NCI-H2029 (cell line): Measurements from ENCODE around the gene RNF130.

Experiments used
- DNase-seq: peaks from one replicate; lab custom pipeline; 2025; lab: John Stamatoyannopoulos, UW

Gene RNF130

GRCh38 chr5:180085837-180086236 lies 14.3 kb upstream of the RNF130 start:
- DNase-seq: no peak

DNA sequence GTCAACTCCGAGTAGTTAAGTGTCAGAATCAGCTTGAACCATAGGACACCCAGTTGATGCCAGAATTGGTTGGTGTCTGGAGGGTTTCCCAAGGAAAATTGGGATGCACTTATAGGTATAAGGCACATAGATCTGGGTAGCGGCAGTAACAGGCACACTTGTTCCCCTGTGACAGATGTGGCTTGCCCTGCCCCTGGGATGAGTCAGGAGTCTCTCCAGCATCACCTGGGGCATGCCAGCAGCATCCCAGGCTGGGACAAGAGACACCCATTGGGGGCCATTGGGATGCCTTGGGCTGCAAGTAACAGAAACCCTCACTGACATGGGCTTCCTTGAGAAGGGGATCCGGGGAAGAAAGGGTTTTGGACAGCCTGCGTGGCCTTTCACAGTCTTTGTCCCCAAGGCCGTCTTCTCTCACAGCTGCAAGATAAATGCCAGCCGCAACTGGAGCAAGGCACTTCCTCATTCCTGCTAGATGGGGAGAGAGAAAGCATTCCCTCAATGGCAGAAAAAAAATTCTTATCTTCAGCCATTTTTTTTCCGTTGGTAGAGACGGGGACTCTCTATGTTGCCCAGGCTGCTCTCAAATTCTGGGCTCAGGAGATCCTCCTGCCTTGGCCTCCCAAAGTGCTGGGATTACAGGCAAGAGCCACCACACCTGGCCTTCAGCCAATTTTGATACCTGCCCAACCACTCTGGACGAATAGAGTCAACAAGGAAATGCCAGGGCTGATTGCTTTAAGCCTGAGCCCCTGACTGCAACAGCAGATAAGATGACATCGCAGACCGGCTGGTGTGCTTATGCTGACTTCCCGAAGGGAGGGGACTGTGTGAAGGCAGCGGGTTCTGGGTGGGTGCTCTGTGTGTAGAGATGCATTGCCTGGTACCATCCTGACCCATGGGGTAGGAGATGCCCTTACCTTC lies 13.3 kb upstream of the RNF130 start:
- peak; percentile 96 for DNase-seq

GRCh38 chr5:180083529-180084060 lies 12.0 kb upstream of the RNF130 start:
- DNase-seq: no peak

DNA sequence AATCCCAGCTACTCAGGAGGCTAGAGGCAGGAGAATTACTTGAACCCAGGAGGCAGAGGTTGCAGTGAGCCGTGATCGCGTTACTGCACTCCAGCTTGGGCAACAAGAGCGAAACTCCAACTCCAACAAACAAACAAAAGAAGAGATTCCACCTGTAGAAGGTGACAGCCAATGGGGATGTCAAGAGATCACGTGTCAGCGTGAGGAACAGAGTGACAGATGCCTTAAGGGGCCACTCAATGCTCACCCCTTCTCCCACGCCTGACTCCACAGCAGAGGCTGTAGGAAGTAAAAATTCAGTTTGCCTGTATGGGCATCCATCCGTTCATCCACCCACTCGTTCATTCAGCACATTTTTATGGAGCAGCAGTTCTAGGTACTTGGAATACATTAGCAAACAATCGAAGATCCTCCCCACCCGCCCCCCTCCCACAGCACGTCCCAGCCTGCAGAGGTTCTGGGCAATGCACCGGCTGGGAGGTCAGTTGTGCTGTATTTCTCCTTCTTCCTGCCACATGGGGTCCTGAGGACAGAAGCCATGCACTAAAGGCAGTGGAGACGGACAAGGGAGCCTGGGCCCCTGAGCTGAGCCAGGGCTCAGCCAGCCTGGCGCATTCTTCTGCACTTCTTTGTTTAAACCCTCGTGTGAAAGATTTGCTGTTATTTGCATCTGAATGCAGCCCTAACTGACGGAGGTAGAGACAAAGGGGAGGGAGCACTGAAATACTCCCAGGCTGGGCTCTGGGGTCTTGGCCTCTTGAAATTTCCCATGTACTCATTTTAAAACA lies 11.3 kb upstream of the RNF130 start:
- DNase-seq: no peak

GRCh38 chr5:180081481-180081880 lies 9.9 kb upstream of the RNF130 start:
- no peak for DNase-seq

DNA sequence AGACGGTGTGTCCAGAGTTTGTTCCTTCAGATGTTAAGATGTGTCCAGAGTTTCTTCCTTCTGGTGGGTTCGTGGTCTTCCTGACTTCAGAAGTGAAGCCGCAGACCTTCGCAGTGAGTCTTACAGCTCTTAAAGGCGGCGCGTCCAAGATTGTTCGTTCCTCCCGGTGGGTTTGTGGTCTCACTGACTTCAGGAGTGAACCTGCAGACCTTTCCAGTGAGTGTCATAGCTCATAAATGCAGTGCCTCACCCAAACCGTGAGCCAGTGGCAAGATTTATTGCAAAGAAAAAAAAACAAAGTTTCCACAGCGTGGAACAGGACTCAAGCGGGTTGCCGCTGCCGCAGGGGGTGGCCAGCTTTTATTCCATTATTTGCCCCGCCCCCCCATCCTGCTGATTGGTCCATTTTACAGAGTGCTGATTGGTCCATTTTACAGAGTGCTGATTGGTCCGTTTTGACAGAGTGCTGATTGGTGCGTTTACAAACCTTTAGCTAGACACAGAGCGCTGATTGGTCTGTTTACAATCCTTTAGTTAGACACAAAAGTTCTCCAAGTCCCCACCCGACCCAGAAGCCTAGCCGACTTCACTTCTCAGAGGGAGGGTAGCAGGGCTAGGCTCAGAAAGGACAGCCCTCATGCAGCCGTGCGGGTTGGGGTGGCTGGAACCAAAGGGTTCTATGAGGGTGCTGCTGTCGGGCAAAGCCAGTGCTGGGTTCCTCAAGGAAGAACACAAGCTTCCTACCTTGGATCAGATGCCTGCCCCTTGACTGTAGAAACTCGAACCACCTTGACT lies 9.1 kb upstream of the RNF130 start:
- no peak for DNase-seq

GRCh38 chr5:180079702-180080466 lies 8.3 kb upstream of the RNF130 start:
- no peak for DNase-seq

GRCh38 chr5:180078348-180078747 lies 6.8 kb upstream of the RNF130 start:
- DNase-seq: no peak

DNA sequence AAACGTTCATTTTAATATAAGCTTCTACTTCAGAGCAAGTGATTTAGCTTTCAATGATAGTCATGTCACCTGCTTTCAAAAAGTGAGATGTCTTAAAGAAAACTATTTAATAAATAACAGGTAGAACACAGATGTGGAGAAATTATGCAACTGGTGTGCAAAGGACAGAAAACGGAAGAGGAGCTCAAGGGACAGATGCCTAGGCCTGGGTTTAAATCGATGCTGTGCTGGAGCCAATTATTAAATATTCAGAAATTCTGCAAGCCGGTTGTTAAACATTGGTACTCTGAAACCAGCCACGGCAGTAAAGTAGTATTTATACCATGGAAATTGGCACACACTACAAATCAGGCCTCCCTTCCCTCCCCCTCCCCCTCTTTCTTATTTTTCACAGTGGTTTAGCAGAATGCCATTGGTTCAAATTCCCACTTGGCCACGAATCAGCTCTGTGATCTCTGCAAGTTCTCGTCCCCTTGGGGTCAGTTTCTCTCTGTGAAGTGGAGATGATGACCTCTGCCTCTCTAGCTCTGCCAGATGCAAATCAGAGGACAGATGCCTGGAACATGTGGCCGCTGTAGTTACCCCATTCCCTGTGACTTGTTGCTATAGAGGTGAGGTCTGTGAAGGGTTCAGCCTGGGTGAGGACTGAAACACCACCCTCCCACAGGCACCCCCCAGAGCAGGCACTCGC lies 6.2 kb upstream of the RNF130 start:
- no peak for DNase-seq

DNA sequence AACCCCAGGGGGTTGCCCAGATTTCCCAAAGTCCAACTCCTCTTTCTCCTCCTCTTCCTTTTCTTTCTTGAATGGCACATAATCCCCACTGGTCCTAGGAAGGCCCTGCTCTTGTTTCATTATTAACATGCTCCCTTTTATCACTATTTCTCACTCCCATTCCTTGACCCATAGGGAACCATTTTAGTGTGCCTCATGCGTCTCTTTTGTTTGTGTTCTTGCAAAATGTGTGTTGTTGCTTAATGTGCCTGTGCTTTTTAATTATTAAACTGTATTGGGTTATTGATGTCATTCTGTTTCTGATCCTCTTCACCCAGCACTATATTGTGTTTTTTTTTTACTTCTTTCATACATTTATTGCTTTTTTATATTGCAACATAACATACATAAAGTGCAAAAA lies 4.1 kb upstream of the RNF130 start:
- DNase-seq: no peak

- DNase-seq: peak; percentile 13
These were observed 2.9 kb upstream of the RNF130 start for GRCh38 chr5:180074462-180074861.

DNA sequence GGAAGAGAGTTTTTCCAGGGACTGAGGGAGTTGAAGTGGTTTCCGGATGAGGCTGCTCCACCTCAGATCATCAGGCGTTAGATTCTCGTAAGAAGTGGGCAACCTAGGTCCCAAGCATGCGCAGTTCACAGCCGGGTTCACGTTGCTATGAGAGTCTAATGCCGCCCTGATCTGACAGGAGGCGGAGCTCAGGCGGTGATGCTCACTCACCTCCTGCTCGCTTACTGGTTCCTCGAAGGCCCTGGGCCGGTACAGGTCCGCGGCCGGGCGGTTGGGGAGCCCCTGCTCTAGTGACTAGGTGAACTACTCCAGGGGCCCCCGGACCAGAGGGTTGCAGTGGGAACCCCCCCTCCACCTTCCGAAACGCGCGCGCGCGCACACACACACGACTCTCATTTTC lies 997 bp upstream of the RNF130 start:
- DNase-seq: no peak

DNA sequence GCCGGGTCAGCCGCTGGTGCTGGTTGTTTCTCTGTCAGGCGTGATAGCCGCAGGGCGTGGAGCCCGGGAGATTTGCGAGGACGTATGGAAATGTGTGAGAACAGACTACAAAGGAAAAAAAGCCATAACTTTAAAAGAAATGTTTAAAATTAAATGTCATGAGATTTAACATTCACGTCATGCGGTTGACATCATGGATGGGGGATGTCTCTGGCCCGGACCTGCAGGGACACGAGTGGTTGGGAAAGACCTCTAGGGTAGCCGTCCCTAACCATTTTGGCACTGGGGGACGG lies 643 bp upstream of the RNF130 start:
- DNase-seq: no peak

GRCh38 chr5:180070756-180071530 lies 616 bp downstream of the RNF130 start:
- peak; percentile 50 for DNase-seq

DNA sequence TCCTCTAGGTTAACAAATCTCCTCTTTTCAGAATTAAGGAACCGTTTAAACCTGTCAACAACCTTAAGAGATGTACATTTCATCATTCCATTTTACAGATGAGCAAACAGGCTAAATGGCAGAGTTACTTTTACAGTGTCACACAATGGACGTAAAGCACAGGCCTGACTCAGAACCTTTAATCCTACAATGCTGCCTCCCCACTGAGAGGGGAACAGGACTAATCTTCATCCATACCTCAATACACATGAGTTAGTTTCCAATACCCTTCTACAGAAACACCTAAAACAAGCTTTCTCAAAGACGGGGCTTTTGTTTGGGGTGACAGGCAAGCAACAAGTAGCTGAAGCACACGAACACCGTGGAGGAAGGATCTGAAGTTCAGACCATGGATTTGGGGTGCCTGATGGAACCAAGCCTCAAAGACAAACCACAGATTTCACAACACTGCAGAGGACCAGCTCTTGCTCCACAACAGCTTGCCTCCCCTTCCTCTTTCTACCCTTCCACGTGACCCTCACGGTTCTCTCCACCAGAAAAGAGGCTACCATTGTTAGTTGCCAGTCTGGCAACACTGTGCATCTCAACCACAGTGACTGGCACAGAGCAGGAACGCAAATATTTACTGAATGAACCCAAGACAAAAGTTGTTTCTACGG lies 1.8 kb downstream of the RNF130 start:
- DNase-seq: peak; percentile 28

DNA sequence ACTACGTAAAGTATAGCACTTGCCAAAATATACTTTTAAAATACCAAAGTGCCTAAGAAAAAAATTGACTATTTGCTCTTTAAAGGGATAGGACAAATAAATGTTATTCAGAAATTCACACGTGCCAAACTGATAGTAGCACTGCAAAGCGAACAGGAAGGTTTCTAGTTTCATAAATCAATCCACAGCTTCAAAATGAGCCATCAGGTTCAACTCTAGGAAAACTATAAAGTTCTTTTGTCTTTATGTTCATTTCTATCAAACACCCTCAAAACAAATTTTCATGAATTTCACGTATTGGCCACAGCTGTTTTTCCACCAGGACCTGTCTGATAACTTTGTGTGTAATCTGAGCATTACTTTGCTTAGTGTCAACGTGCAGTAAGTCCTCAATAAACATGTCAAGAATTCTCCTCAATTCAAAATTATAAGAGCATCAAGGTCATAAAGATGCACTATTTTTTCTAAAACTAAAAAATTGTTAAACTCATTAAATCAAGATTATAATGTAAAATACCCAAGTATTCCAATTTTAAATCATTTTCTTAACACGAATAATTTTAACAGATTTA lies 3.0 kb downstream of the RNF130 start:
- no peak for DNase-seq

DNA sequence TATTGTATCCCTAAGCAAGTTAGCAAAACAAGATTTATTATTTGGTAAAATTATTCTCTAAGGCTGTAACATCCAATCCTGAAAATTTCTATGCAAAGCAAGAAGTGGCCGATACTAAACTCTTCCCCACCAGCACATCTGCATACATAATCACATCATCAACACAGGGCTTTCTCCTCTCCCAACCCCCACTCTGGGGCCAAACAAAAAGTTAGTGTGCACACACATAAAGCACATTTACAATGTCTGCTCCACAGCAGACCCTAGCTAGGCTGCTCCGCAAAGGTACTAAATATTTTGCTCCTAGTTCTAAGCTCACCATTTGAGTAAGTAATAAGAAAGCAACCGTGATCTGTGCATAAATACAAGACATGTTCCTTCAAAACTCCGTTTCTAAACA lies 3.6 kb downstream of the RNF130 start:
- no peak for DNase-seq

DNA sequence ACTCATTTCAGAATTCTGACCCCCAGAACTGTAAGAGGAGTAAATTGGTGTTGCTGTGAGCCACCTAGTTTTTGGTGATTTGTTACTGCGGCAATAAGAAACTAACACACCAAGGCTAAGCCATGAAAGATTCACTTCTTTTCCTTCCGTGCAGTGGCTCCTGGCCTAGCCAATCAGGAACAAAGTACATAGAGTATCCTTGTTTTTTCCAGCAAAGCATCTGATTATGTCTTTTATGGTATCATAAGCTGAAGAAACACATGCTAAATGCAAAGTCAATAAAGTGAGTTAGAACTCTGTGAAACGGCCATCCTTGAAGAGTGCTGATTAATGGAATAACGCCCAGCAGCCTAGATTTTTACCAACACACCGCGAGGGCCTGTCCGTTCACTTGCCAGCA lies 11.4 kb downstream of the RNF130 start:
- DNase-seq: no peak

DNA sequence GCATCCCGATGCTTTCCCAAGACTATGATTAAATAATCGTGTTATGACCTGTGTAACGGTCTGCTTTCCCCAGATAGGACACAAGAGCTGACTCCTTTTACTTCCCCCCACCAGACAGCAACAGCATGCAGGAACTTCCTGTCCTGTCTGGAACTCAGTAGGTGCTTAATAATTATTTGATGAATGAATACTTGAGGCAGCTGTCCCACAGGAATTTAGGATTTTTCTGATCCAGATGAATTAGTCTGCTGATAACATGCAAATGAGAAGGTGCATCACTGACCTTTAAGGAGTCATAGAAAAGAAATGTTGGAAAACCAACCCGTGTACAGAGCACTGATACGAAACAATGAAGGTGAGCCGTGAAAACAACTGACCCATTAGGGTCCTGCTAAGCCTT lies 12.2 kb downstream of the RNF130 start:
- DNase-seq: no peak
